Measurements from ENCODE around the gene SERPINA5. TPM values are rescaled to one million over a fixed set of nuclear protein-coding genes. Genes with fewer than 3 reads are reported as not detected.

SERPINA5 gene
- total RNA-seq, 1 donor from 2014 or later: 655 TPM

Other genes with a start within 250 kb of the SERPINA5 start
- gene SERPINA2, start 214.7 kb upstream of the SERPINA5 start, total RNA-seq: not detected
- 348 TPM for gene SERPINA1, start 192.8 kb upstream of the SERPINA5 start, total RNA-seq
- 0.14 TPM for gene SERPINA11, start 128.6 kb upstream of the SERPINA5 start, total RNA-seq
- gene SERPINA9, start 105.2 kb upstream of the SERPINA5 start, total RNA-seq: not detected
- gene SERPINA12, start 72.0 kb upstream of the SERPINA5 start, total RNA-seq: not detected
- 133 TPM for gene SERPINA4, start 20.0 kb upstream of the SERPINA5 start, total RNA-seq
- 101 TPM for gene SERPINA3, start 31.0 kb downstream of the SERPINA5 start, total RNA-seq
- not detected for gene GSC, start 188.7 kb downstream of the SERPINA5 start, total RNA-seq